Kidney (tissue), 14 donors: Measurements from ENCODE around the gene ZBTB7C. TPM values are rescaled to one million over a fixed set of nuclear protein-coding genes. Genes with fewer than 3 reads are reported as not detected.

Experiments used
- DNase-seq, 5 donors: peaks; one replicate each; pipeline ENCODE4 v3.0.0-alpha.2; 2013 to 2020
- FAIRE-seq: peaks from 2 replicates; lab custom pipeline; 2012; peaks lifted over from hg19 to GRCh38; lab: Jason Lieb, UNC
- H3K27ac ChIP-seq, 2 donors: one replicate each; pipeline ENCODE4 v1.7.0; 2013; ENCODE audit warnings: low read depth in 2 of 2, low read length in 2 of 2, inconsistent platforms in 1 of 2
- H3K27me3 ChIP-seq: one replicate; pipeline ENCODE4 v1.7.1; 2013; ENCODE audit warnings: low read length, inconsistent platforms; ENCODE audit not compliant: control insufficient read depth, insufficient read depth
- H3K36me3 ChIP-seq, 3 donors: one replicate each; pipeline versions ENCODE4 v1.7.0 to v1.7.1; 2013; ENCODE audit warnings: low read length in 3 of 3, control low read depth in 1 of 3, inconsistent platforms in 1 of 3; ENCODE audit not compliant: insufficient read depth in 3 of 3, control insufficient read depth in 2 of 3
- H3K4me1 ChIP-seq, 3 donors: one replicate each; pipeline versions ENCODE4 v1.7.0 to v1.7.1; 2013; ENCODE audit warnings: low read length in 3 of 3, inconsistent platforms in 1 of 3, low read depth in 1 of 3; ENCODE audit not compliant: control insufficient read depth in 2 of 3, insufficient read depth in 2 of 3
- H3K4me3 ChIP-seq, 3 donors: one replicate each; pipeline versions ENCODE4 v1.7.0 to v1.8.1; 2013; ENCODE audit warnings: low read length in 3 of 3, control low read depth in 1 of 3, inconsistent platforms in 1 of 3
- H3K9ac ChIP-seq, 3 donors: one replicate each; pipeline versions ENCODE4 v1.7.0 to v1.7.1; 2013; ENCODE audit warnings: low read length in 3 of 3, control low read depth in 1 of 3, inconsistent platforms in 1 of 3
- H3K9me3 ChIP-seq, 3 donors: one replicate each; pipeline versions ENCODE4 v1.7.0 to v1.7.1; 2013; ENCODE audit warnings: low read length in 3 of 3, control low read depth in 1 of 3, inconsistent platforms in 1 of 3; ENCODE audit not compliant: control insufficient read depth in 2 of 3, insufficient read depth in 1 of 3
- intact Hi-C: fragments of 100-400 bp; cut with DNase I; formaldehyde crosslinking; loops from one replicate; pipeline ENCODE4 v1.11.1; 2022
- polyA plus RNA-seq: library from polyadenylated mRNA; stranded (reverse); fragments of 350-450 nt; fragmentation: Illumina TruSeq; extraction: RNeasy Lipid Tissue Mini Kit (QIAGEN cat#74804); gene quantifications from one replicate; pipeline ENCODE4 v1.2.3, GENCODE V29; 2014; ENCODE audit warnings: low read depth, low replicate concordance; ENCODE audit not compliant: insufficient read depth
- total RNA-seq: library from RNA; stranded (reverse); fragmentation: NEBNext Ultra II Directional; extraction: Animal tissue kit (Norgen Biotek cat#: 25700); gene quantifications from one replicate; pipeline ENCODE4 v1.2.1, GENCODE V29; 2021
- TF ChIP-seq, protein P1 (sequence below): IDR thresholded peaks from 3 replicates; pipeline ENCODE4 v1.5.1; 2012; ENCODE audit warnings: mild to moderate bottlenecking, moderate library complexity, borderline replicate concordance; ENCODE audit not compliant: insufficient read depth; ENCODE audit errors: extremely low read depth
- donor health status: control.
- donor health status: control.
- donor health status: control.
- donor health status: control.
- donor health status: control.
- donor health status: DM: yes; HTN: yes; CAD: no.
- donor health status: Normal renal cell carcinoma (clear cell type).

The ZBTB7C gene
- total and polyA plus RNA-seq, 2 donors from 2014 or later = 1.8 to 13.8 TPM

DNA sequence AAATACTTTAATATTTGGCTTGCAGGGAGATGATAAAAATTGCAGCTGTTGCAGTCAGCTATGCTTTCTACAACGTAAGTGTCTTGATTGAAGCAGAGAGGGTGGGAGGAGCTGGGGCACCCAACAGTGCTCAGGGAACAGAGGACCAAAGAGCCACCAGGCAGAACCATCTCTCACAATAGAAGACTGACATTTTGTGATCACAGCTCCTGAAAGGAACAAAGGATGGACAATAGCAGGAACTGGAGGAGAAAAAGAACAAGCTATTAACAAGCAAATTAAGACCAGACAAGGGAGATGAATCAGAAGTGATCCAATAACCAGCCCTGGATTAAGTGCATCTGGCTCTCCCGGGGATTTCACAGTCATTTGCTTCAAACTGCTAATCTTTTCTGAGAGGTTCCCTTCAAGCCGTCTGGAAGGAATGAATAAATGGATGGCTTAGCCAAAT lies 413.1 kb downstream of the ZBTB7C start:
- FAIRE-seq = no peak
- Histone ChIP-seq H3K4me3 (no peak overlapping the region), H3K4me1 (no peaks in the 10 kb centered on the region), H3K9ac (no peak overlapping the region), H3K27me3 (no peaks in the 10 kb centered on the region), H3K27ac (no peak overlapping the region), H3K36me3 (no peaks in the 10 kb centered on the region), H3K9me3 (no peaks in the 10 kb centered on the region)
- DNase-seq = no peak
- intact Hi-C loops = no loop called here
- TF ChIP-seq, protein P1, sequence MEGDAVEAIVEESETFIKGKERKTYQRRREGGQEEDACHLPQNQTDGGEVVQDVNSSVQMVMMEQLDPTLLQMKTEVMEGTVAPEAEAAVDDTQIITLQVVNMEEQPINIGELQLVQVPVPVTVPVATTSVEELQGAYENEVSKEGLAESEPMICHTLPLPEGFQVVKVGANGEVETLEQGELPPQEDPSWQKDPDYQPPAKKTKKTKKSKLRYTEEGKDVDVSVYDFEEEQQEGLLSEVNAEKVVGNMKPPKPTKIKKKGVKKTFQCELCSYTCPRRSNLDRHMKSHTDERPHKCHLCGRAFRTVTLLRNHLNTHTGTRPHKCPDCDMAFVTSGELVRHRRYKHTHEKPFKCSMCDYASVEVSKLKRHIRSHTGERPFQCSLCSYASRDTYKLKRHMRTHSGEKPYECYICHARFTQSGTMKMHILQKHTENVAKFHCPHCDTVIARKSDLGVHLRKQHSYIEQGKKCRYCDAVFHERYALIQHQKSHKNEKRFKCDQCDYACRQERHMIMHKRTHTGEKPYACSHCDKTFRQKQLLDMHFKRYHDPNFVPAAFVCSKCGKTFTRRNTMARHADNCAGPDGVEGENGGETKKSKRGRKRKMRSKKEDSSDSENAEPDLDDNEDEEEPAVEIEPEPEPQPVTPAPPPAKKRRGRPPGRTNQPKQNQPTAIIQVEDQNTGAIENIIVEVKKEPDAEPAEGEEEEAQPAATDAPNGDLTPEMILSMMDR = no peak

DNA sequence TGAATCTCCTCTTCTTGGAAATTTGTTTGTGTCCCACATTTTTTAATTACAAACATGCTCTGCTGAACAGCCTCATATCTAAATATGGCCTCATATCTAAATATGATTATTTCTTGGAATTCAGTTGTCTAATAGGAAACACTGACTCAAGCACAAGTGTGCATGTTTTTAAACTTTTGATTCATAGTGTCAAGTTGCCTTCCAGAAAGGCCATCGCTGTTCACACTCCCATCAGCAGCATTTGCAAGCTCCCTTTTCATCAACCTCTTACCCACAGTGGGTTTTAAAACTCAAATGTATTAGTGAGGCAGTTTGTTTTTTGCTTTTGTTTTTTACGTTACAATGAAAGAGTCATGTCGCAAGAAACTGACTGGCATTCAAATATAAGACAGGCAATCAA lies 413.5 kb downstream of the ZBTB7C start:
- DNase-seq (no peak), FAIRE-seq (no peak)
- no peaks in the 10 kb centered on the region for H3K36me3 ChIP-seq
- no peaks in the 10 kb centered on the region for H3K9me3 ChIP-seq
- H3K9ac ChIP-seq = no peak overlapping the region
- H3K4me3 ChIP-seq = no peak overlapping the region
- TF ChIP-seq, protein P1 = no peak
- H3K4me1 ChIP-seq = no peaks in the 10 kb centered on the region
- H3K27me3 ChIP-seq = no peaks in the 10 kb centered on the region
- intact Hi-C loops = no loop called here
- H3K27ac ChIP-seq = no peak overlapping the region

DNA sequence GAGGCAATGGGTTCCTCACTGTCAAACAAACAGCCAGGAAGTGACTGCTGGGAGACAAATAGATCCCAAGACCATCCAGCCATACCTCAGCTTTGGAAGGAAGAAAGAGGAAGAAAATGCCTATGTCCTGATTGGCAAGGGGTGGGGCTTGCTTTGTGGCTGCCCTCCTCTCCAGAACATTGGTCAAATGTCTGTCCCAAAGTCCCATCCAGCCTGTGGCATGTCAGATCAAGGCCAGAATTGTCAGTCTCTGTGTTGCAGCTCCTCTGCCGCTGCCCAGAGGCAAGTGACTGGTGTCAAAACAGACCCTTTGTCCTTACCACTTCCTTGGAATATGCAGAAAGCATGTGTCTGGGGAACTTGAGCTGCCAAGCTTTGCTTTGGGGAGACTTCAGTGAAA lies 415.8 kb downstream of the ZBTB7C start:
- H3K9ac ChIP-seq = no peak overlapping the region
- TF ChIP-seq, protein P1 = no peak
- H3K27ac ChIP-seq = no peak overlapping the region
- no peaks in the 10 kb centered on the region for H3K36me3 ChIP-seq
- no peaks in the 10 kb centered on the region for H3K4me1 ChIP-seq
- H3K27me3 ChIP-seq = no peaks in the 10 kb centered on the region
- FAIRE-seq (no peak), DNase-seq (no peak)
- H3K9me3 ChIP-seq = no peaks in the 10 kb centered on the region
- intact Hi-C loops = no loop called here
- no peak overlapping the region for H3K4me3 ChIP-seq

DNA sequence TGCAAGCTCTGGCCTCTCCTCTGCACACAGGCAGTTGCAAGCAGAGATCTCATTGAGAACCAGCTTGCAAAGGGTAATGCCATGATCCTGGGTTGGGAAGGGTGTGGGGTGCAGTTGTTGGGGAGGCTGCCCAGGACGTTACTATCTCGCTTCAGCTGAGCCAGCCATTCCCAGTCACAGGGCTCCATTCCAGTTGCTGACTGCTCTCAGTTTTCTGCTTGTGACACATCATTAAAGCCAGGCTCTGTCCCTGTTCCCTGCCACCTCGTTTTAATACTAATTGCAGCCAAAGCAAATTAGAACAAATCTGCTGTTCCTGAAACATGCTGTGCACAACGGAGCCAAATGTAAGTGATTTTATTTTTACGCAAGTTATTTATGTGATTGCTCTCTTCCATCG lies 416.2 kb downstream of the ZBTB7C start:
- Histone ChIP-seq H3K9ac (no peak overlapping the region), H3K4me3 (no peak overlapping the region), H3K9me3 (no peaks in the 10 kb centered on the region), H3K27ac (no peak overlapping the region), H3K4me1 (no peaks in the 10 kb centered on the region), H3K36me3 (no peaks in the 10 kb centered on the region), H3K27me3 (no peaks in the 10 kb centered on the region)
- FAIRE-seq (no peak), DNase-seq (no peak)
- intact Hi-C loops = no loop called here
- TF ChIP-seq, protein P1 = no peak
